ENCODE results near the gene RUNX2. TPM values are rescaled to one million over a fixed set of nuclear protein-coding genes. Genes with fewer than 3 reads are reported as not detected.

The RUNX2 gene
- total and polyA plus RNA-seq, 3 donors from 2014 or later, result 2.9 to 6.0 (median 4.3) TPM

- DNase-seq, result no peak
- TF ChIP-seq POLR2A (IDR thresholded peaks at IDR 0.05), result no peak
- TF ChIP-seq, protein P1, sequence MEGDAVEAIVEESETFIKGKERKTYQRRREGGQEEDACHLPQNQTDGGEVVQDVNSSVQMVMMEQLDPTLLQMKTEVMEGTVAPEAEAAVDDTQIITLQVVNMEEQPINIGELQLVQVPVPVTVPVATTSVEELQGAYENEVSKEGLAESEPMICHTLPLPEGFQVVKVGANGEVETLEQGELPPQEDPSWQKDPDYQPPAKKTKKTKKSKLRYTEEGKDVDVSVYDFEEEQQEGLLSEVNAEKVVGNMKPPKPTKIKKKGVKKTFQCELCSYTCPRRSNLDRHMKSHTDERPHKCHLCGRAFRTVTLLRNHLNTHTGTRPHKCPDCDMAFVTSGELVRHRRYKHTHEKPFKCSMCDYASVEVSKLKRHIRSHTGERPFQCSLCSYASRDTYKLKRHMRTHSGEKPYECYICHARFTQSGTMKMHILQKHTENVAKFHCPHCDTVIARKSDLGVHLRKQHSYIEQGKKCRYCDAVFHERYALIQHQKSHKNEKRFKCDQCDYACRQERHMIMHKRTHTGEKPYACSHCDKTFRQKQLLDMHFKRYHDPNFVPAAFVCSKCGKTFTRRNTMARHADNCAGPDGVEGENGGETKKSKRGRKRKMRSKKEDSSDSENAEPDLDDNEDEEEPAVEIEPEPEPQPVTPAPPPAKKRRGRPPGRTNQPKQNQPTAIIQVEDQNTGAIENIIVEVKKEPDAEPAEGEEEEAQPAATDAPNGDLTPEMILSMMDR (IDR thresholded peaks at IDR 0.05), result no peak
- H3K9me3 ChIP-seq, result no peaks in the 10 kb centered on the region
- 84 to 95% methylated on average over 2 of the region's 2 CpGs for WGBS, 2 donors
- intact Hi-C loops (cut with DNase I; ENCODE audit: low total_unique reads), result no loop called here
- no peaks in the 10 kb centered on the region for H3K27me3 ChIP-seq
- no peak overlapping the region for H3K4me3 ChIP-seq
- no peak overlapping the region for H3K27ac ChIP-seq
- no peaks in the 10 kb centered on the region for H3K36me3 ChIP-seq (ENCODE audit: low read depth, missing control alignments)
- H3K4me1 ChIP-seq, result no peaks in the 10 kb centered on the region
These were observed 256.0 kb downstream of the RUNX2 start for GRCh38 chr6:45584127-45584526.

GRCh38 chr6:45586216-45587171 lies 258.4 kb downstream of the RUNX2 start:
- Histone ChIP-seq H3K4me1 (peaks cover 8% of the 10 kb centered on the region), H3K9me3 (no peaks in the 10 kb centered on the region), H3K36me3 (ENCODE audit: low read depth, missing control alignments) (no peaks in the 10 kb centered on the region), H3K27ac (no peak overlapping the region), H3K4me3 (no peak overlapping the region), H3K27me3 (no peaks in the 10 kb centered on the region)
- WGBS, 2 donors, result 82 to 93% methylated on average over 9 to 13 of the region's 13 CpGs
- TF ChIP-seq POLR2A (IDR thresholded peaks at IDR 0.05), result no peak
- TF ChIP-seq, protein P1 (IDR thresholded peaks at IDR 0.05), result no peak
- no peak for DNase-seq
- intact Hi-C loops (cut with DNase I; ENCODE audit: low total_unique reads), result no loop called here

DNA sequence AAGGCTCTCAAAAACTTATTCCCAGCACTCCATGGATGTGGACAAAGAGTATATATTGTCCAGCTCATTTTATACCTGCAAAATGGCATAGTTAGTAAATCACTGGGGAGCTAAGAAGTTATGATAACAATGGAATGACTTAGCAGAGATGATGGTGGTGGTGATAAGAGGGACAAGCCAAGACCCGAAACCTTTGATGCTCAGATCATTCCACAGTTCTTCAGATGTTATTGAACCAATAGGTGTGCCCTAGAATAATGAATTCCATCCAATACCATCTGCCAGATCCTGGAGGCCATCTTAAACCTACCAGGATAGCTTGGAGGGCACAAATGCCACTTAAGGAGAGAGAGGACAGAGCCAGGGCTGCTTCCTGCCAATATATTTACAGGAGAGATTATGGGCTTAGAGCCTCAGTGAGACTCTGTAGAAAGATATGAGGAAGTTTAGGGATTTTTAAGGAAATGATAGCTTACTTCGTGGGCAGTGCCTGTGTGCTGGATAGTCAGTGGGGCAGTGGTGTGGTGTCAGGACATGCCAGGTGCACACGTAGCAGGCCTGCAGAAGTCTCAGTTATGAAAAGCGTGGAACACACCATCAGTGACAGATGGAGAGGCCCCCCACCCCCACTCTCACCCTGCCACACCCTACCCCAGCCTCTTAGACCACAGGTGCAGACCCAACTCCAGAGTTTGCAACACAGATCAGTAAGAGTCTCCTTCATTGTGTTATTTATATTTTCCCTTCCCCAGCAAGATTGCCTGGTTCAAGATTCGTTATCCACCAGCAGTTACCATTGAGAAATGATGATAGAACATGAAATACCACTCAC lies 259.3 kb downstream of the RUNX2 start:
- 86 to 91% methylated on average over 5 of the region's 5 CpGs for WGBS, 2 donors
- DNase-seq, result no peak
- Histone ChIP-seq H3K36me3 (ENCODE audit: low read depth, missing control alignments) (no peaks in the 10 kb centered on the region), H3K27me3 (no peaks in the 10 kb centered on the region), H3K4me1 (peaks cover 8% of the 10 kb centered on the region), H3K4me3 (no peak overlapping the region), H3K27ac (no peak overlapping the region), H3K9me3 (no peaks in the 10 kb centered on the region)
- no peak for TF ChIP-seq POLR2A (IDR thresholded peaks at IDR 0.05)
- TF ChIP-seq, protein P1 (IDR thresholded peaks at IDR 0.05), result no peak
- intact Hi-C loops (cut with DNase I; ENCODE audit: low total_unique reads), result no loop called here

- H3K4me1 ChIP-seq, result peaks cover 8% of the 10 kb centered on the region
- intact Hi-C loops (cut with DNase I; ENCODE audit: low total_unique reads), result no loop called here
- H3K27me3 ChIP-seq, result no peaks in the 10 kb centered on the region
- no peaks in the 10 kb centered on the region for H3K36me3 ChIP-seq (ENCODE audit: low read depth, missing control alignments)
- H3K9me3 ChIP-seq, result no peaks in the 10 kb centered on the region
- H3K4me3 ChIP-seq, result no peak overlapping the region
- no peak overlapping the region for H3K27ac ChIP-seq
- WGBS, 2 donors, result 95% methylated on average over 3 of the region's 3 CpGs
- TF ChIP-seq POLR2A (IDR thresholded peaks at IDR 0.05), result no peak
- TF ChIP-seq, protein P1 (IDR thresholded peaks at IDR 0.05), result no peak
- DNase-seq, result no peak
These were observed 261.2 kb downstream of the RUNX2 start for GRCh38 chr6:45589367-45589766.

Measured in testis (tissue), 3 donors.